HT-29 (cell line): Measurements from ENCODE around the gene TMPRSS6. TPM values are rescaled to one million over a fixed set of nuclear protein-coding genes. Genes with fewer than 3 reads are reported as not detected.

ENCODE experiments used
- DNase-seq: peaks from one replicate; pipeline ENCODE4 v3.0.0-alpha.2; 2015; ENCODE audit warnings: low spot score
- total RNA-seq: library from RNA; depleted of rRNA; stranded (reverse); fragments of >200 nt; shearing (Covaris generic); gene quantifications from 2 replicates; pipeline ENCODE4 v1.2.3, GENCODE V29; 2014

Gene TMPRSS6
- total RNA-seq, 1 experiment from 2014 or later: not detected

DNA sequence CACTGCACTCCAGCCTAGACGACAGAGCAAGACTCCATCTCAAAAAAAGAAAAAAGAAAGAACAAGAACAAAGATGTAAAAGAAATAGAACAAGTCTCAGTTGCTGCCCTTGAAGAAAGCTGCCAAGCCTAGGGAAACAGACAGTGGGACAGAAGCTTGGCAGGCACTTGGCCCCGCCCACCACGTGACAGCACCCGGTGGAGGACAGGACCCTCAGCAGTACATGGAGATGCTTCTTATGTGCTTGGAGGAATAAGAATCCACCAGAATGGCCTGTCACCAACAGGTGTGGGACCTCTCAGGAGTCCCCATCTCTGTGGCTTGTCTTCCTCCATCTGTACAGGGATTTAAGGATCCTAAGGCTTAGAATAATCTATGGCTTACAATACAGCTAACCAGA is 7.6 kb upstream of the TMPRSS6 start:
- no peak for DNase-seq

GRCh38 chr22:37115032-37115431 is 5.5 kb upstream of the TMPRSS6 start:
- no peak for DNase-seq

- no peak for DNase-seq
Measured at GRCh38 chr22:37113757-37114156, 4.2 kb upstream of the TMPRSS6 start.

GRCh38 chr22:37112084-37112728 is 2.7 kb upstream of the TMPRSS6 start:
- no peak for DNase-seq

DNA sequence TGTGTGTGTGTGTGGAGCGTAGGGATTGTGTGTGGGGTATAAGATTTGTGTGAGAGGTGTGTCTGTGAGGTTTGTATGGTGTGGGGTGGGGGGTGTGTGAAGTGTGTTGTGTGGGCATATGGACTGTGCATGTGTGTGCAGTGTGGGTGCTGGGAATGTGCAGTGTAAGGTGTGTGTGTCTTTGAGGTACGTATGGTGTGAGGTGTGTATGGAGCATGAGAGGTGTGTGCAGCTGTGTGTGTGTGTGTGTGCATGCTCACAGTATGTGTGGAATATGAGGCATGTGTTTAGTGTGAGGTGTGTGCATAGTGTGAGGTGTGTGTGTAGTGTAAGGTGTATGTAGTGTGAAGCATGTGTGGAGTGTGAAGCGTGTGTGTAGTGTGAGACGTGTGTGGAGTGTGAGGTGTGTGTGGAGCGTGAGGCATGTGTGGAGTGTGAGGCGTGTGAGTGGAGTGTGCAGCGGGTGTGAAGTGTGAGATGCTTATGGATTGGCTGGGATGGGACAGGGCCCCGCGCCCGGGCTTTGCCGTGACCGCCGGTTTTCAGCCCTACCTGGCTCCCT is 1.7 kb upstream of the TMPRSS6 start:
- no peak for DNase-seq

GRCh38 chr22:37107816-37108621 is 1.5 kb downstream of the TMPRSS6 start:
- DNase-seq: no peak

- no peak for DNase-seq
Measured at GRCh38 chr22:37105990-37106389, 3.5 kb downstream of the TMPRSS6 start.

GRCh38 chr22:37105154-37105553 is 4.4 kb downstream of the TMPRSS6 start:
- DNase-seq: peak; percentile 9

DNA sequence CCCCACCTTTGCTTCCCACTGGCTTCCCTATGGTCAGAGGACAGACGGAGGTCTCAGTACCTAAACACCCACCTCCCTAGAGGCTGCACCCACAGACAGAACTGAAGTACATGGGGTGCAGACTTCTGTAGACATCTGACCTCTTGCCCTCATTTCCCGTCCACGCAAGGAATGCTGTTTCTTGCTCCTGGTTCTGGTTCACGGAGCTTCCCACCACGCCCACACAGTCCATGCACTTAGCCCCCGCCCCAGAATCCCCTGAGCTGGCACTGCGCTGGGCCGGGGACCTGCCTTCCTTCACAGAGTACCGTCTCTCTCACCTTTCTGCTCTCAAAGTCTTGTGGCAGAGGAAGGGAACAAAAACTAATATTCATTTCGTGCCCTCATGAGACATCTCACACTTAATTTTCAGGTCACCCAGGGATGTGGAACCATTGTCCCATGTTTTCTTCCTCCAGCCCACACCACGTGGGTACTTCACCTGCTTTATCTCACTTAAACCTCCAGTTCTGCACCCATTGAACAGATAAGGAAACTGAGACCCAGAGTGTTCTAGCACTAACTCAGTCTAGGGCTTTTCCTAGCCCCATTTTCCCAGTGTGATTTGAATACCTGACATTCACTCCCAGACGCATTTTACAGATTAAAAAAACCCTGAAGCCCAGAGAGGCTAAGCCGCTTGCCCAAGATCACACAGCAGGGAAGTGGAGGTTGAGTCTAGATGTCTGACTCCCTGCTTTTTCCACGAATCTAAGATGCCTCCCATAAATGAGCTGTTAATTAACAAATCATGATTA is 5.7 kb downstream of the TMPRSS6 start:
- DNase-seq: no peak

GRCh38 chr22:37103151-37103550 is 6.4 kb downstream of the TMPRSS6 start:
- no peak for DNase-seq

DNA sequence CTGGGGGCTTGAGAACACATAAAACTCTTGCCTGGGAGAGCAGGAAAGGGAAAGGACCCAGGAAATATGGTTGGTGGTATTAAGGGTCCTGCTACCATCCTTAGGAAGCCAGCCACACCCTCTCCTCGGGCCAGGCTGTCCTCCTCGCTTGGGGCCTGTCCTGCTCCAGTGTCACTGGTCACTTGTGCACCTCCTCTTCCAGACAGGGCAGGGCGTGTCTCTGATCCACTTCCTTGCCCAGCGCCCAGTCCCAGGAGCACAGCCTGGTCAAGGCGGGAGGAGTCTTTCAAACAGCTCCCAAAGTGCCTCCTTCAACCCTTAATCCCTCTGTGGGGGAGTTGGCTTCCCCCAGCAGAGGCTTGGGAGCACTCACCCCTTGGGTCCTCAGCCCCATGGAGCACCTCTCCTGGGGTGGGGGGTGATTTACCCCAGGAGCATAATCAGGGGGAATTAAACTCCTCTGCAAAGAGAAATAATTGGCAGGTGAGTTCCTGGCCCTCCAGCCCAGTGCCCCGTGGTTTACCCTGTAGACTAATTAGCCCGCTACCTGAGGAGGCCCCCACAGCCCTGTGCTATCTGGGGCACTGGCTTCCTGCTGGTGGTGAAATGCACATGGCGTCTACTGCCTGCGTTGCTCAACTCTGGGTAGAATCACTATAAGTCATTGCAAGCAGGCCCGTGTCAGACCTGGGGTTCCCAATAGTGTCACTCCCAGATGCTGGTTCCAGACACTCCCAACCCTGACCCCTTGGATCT is 8.0 kb downstream of the TMPRSS6 start:
- no peak for DNase-seq

DNA sequence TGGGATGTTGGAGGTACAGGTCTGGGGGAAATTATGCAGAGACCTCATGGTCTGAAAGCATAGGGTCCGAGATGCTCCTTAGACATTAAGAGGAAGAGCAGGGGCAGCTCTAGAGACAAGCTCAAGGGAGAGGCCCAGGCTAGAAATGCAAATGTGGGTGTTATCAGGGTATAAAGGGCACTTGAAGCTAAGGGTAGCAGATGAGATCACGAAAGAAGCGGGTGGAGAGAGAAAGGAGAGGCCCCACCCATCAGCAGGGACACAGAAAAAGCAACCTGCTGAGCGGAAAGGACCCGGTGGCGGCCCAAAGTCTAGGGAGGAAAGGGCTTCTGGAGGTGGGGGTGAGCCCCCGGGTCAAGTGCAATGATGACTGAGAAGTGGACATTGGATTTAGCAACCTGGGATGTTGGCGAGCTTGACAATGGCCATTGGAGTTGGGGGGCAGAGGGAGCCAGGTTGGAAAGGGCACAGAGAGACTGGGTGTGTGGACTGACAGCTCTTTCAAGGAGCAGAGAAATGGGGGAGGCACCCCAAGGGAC is 8.9 kb downstream of the TMPRSS6 start:
- DNase-seq: no peak

- no peak for DNase-seq
Measured at GRCh38 chr22:37098976-37099591, 10.4 kb downstream of the TMPRSS6 start.

DNA sequence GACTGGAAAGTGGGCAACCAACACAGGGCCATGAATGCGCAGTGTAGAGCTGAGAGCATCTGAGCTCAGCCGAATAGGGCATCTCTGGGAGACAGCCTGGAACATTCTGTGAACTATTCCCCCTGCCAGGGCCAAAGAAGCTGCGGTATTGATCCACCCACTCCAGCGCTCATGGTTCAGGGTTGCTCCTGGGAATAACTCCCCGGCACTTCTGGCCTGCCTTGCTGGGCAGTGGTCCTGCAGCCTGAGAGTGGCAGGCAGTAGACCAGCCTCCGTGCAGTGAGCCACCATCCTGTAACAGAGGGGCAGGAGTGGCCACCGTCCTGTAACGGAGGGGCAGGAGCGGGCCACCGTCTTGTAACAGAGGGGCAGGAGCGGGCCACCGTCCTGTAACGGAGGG is 12.2 kb downstream of the TMPRSS6 start:
- DNase-seq: no peak

GRCh38 chr22:37095113-37095512 is 14.4 kb downstream of the TMPRSS6 start:
- DNase-seq: no peak

GRCh38 chr22:37094239-37094638 is 15.3 kb downstream of the TMPRSS6 start:
- DNase-seq: no peak

DNA sequence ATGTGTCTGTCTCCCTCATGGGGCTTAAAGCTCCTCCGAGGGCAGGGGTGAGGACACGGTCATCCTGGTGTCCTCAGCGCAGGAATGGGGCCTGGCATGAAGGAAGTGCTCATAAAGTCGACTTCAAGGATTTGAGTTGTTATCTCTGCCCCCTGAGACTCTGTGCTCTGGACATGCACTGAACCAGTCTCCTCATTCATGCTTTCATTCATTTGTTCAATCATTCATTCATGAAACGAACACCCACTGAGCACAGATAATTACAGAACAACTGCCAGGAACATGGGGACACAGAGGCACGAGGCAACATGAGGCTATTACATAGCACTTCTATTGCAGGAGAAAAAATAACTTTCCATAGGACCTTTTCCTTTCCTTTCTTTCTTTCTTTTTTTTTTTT is 16.5 kb downstream of the TMPRSS6 start:
- no peak for DNase-seq

- no peak for DNase-seq
Measured at GRCh38 chr22:37091994-37092393, 17.5 kb downstream of the TMPRSS6 start.

DNA sequence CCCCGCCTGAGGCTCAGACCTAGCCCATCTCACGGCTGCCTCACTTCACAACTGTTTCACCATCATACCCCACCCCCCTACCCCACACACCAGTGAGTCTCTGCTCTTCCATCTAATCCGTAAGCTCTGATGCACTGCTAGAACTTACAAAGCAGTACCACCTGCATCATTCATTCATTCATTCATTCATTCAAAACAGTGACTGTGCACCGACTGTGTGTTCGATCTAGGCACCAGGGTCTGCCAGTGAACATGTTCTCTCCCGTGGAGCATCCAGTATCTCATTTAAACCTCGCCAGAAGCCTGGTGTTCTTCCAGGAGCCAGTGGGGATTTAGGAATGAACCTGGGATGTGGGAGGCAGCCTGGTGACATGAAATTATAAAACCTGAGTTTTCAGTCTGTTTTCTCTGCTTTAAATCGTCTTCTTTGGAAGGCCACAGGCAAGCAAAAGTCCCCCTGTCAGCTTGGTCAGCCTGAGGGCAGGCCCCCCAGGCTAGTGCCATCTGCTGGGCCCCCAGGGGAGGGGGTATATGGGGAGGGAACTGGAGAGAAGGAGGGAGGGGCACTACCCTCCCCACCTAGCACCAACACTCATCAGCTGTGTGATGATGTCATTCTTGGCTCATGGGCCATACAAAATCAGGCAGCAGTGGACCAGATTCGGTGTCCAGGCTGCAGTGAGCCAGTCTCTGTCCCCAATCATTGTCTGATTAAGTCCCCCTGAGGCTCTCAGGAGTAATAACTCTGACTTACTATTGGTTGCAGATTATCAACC is 18.4 kb downstream of the TMPRSS6 start:
- DNase-seq: no peak

DNA sequence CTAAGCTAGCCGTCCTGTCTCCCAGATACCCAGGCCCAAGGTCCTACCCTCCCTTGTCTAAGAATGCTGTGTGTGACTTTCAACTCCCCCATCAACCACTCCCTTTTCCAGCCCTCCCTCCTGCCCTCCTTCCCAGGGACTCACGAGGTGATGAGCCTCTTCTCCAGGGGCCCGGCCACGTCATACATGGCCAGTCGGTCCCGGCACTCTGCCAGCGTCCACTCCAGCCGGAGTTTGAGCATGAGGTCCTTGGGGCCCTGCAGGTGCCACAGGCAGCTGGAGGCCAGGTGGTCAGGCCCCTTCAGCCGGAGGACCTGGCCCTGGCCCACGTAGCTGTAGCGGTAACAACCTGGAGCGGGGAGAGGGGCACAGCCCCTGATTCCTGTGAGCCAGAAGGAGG is 20.1 kb downstream of the TMPRSS6 start:
- DNase-seq: no peak
